Gastrocnemius medialis (tissue), 4 donors: ENCODE data around the gene MAPK1.

ENCODE experiments used
- CTCF ChIP-seq, 5 experiments: fragments of 450-650 bp in 3 of 5; fragments of 200-600 bp in 2 of 5; sonication (generic) in 2 of 5; IDR thresholded peaks in 4 of 5; conservative IDR thresholded peaks in 1 of 5; 1 replicate in 4 of 5; 2 replicates in 1 of 5; pipeline ENCODE4 v1.5.1; 2016 to 2019; ENCODE audit warnings: antibody characterized with exemption in 5 of 5, mild to moderate bottlenecking in 3 of 5, moderate library complexity in 3 of 5
- POLR2A ChIP-seq, 2 donors: fragments of 450-650 bp; IDR thresholded peaks; one replicate each; pipeline ENCODE4 v1.6.1; 2017; ENCODE audit warnings: antibody characterized with exemption in 2 of 2, mild to moderate bottlenecking in 2 of 2, moderate library complexity in 2 of 2

GRCh38 chr22:21726650-21727049, 140.8 kb downstream of the MAPK1 start:
- no peak for TF ChIP-seq CTCF (IDR thresholded peaks at IDR 0.05 in 4 of 5, conservative IDR thresholded peaks at IDR 0.05 in 1 of 5)
- no peak for TF ChIP-seq POLR2A (IDR thresholded peaks at IDR 0.05)
